Activated CD4-positive, alpha-beta T cell treated with anti-CD3 and anti-CD28 coated beads for 24 hours (primary cell): Measurements from ENCODE around the gene IRF1.

ENCODE experiments used
- DNase-seq, 2 donors: peaks; one replicate each; pipeline ENCODE4 v3.0.0-alpha.2; 2020; ENCODE audit warnings: low read depth in 2 of 2

Gene IRF1

DNA sequence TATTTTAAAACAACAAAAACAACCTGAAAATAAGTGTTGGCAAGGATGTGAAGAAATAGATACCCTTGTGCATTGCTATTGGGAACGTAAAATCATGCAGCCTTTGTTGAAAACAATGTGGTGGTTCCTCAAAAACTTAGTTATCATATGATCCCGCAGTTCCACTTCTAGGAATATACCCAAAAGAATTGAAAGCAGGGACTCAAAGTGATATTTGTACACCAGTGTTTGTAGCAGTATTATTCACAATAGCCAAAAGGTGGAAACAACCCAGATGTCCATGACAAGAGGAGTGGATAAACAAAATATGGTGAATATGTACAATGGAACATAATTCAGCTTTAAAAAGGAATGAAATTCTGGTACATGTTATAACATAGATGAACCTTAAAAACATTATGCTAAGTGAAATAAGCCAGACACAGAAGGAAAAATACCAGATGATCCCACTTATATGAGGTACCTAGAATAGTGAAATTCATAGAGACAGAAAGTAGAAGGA, 29.0 kb downstream of the IRF1 start:
- DNase-seq, result no peak

DNA sequence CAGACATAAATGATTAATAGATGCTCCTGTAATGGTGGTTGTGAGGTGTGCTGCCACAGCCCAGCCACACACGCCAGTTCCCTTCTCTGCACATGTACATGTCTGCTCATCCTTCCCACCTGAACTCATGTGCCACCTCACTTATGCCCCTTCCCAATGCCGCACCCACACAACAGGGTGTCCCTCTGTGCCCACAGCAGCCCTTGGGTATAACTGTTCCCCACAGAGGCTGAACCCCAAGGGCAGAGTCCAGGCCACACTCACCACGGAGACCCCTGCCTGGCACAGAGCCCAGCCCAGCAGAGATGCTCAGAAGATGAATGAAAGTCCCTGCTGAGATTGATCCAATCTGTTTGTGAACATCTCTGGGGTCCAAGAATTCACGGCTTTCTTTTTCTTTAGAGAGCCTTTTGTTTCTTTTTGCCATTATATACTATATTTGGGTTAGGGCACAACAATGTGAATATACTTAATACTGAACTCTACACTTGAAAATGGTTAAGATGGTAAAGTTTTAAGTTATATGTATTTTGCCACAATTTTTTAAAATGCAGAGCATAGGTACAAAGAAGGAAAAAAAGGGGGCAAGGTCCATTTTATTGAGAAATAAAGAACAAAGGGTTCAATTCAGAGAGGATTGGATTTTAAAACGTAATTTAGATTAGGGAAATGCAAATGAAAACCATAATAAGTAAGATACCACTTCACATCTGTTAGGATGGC, 29.6 kb downstream of the IRF1 start:
- DNase-seq, result no peak

DNA sequence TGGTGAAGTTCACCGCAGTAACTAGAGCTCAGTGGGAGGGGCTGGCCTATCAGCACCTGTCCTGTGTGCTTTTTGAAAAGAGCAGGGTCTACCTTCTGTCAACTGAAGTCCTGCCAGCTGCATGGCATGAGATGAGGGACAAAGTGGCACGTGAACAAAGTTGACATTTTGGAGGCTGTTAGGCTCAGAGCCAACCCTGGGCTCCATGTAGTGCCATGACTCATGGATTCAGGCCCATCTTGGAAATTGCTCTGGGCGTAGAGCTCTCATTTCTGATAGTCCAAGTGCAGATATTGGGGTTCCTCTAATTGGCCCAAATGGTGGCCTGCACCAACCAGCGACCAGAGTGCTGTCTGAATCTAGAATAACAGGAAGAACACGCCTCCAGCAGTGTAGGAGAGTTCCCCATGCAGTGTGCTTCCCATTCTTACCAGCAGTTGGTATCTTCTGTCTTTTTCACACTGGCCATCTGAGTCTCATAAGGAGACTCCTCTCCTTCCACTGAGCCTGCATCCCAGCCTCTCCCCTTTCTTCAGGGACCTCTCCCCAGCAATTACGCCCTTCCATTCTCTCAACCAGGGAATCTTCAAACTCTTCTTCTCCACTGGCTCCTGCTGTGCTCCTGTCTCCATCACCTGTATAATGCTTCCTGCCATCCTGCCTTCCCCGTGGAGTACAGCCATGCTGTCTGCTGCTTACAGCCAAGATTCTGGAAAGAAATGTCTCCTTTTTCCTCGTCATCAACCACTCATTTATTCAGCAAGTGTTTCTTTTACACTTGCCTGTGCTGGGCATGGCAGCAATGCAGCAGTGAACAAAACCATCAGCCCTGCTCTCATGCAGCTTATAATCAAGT, 30.4 kb downstream of the IRF1 start:
- DNase-seq, result no peak

DNA sequence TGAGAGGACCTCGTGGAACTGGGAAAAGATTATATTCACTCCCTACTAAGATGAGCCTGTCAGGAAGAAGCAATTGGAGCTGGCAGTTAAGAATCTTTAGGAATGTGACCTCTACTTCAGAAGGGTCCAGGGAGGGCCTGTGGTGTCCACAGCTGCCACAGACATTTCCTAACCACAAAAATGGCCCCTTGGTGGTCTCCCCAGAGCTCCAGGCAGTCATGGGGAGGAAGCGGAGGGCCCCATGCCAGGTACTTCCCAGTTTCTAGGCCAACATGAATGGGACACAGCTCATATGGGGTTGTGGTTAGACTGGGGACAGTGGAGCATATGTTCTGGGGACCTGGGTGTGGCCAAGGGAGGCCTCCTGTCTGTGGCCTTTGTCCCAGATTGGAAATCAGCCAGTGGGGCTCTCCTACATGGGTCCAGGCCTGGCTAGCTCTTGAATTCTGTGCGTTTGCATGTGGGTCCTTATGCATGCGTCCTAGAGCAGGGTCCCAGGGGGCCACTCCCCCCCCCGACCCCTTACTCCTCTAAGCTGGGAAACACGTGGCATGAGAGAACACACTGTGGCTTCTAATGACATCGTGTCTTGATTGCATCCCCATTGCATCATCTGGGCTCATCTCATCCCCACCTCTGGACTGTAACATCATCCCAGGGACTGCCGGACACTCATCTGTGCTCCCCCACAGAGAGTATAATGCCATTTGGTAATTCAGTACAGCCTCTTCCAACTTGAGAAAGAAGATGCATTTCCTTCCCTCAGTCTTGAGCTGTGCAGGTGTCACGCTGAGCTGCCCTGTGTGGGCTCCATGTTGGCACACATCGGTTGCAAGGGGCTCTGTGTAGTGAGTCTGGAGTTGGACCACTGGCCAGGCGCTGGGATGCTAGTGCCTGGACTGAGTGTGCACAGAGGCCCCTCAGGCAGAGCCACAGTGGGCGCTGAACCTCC, 31.3 kb downstream of the IRF1 start:
- no peak for DNase-seq

DNA sequence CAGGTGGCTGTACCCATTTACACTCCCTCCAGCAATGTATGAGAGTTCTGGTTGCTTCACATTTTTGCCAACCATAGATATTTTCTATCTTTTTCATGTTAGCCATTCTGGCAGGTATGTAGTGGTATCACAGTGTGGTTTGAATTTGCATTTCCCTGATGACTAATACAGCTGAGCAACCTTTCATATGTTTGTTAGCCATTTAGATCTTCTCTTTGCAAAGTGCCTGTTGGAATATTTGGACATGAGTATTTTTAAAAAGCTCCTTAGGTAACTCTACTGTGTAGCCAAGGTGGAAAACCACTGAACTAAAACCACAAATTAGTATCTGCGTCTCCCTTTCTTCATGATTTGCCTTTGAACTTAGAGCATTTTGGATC, 31.9 kb downstream of the IRF1 start:
- DNase-seq, result no peak

DNA sequence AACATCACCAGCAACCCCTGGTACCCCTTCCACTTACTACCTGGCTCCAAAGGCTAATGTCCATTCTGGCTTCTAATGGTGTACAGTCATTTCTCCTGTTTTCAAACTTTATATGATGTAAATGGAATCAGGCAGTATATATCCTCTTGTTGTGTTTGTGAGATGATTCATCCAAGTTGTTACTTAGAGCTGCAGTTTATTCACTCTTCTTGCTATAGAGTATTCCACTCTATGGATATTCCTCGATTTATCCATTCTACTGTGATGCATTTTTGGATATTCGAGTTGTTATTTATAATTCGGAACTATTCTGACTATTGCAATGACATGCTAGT, 32.4 kb downstream of the IRF1 start:
- no peak for DNase-seq

DNA sequence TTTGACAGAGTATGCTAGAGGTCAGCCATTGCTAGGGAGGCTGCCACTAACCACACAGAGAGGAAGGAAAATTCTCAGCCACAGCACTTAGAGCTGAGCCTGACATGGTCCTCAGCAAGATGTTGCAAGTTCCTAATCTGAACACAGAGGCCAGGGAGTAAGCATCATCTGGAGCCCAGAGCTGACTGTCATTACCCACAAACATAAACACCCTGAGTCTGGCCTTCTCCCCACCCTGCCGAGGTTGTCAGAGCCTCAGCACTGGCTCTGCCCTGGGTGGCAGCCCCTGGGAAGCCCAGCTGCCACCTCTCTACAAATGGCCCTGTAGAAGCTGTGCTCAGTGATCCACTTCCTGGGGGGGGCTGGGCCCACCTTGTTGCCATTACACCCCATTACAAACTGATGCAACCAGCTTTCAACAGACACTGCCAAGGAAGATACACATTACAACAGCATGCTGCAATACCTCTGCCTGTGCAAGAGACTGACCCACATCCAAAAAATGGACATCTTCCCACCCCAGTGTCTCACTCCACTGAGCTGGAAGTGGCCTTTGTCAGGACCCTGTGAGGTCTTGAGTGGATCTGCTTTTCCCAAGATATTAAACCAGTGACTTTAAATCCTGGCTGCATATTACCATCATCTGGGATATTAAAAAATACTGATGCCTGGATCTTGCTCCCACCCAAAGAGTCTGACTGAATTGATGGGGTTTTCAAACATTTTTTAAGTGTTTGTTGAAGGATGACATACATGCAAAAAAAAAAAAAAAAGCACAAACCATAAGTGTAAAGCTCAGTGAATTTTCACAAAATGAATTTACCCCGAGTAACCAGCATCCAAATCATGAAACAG, 33.0 kb downstream of the IRF1 start:
- DNase-seq, result no peak

DNA sequence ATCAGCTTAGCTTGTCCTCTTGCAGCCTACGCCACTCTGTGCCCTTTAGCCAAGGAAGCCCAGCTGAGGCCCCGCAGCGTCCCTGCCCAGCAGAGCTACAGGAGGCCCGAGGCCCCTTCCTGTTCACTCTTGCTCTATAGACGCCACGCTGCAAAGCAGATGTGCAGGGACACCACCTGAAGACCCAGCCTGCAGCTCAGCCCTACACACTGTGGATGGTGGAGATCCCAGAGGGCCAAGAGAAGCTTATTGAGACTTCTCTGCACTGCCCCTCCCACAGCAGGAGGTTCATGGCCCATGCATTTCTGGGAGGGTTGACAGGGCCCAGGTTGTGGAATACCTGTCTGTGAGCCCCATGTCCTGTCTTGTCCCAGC, 33.6 kb downstream of the IRF1 start:
- DNase-seq, result no peak

DNA sequence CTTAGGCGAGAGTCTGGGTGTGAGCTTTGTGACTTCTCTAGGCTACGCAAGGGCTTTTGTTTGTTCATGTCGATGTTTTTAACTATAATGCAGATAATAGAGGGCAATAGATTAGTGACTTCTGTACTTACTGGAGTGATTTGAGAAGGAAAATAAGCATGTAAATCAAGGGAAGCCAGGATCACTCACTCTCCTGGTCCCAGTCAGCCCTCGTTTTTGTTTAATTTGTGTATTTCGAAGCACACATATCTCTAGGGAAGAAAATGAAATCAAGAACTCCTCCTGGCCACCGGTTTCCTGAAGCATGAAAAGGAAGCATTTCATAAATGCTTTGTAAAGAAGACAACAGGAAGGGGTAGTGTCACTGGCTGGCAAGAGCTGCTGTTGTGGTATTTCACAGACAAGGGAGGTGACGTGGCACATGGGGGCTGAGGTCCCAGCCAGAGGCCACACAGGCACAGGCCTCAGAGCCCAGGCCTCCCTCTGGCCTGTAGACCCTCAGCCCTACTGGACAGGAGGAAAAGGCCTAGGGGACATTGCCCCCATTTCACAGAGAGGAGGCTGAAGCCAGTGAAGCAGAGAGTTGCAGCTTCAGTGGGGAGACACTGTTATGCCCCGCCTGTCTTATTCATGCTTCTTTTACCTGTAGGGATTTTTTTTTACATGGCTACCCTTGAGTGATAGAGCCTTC, 34.1 kb downstream of the IRF1 start:
- no peak for DNase-seq

DNA sequence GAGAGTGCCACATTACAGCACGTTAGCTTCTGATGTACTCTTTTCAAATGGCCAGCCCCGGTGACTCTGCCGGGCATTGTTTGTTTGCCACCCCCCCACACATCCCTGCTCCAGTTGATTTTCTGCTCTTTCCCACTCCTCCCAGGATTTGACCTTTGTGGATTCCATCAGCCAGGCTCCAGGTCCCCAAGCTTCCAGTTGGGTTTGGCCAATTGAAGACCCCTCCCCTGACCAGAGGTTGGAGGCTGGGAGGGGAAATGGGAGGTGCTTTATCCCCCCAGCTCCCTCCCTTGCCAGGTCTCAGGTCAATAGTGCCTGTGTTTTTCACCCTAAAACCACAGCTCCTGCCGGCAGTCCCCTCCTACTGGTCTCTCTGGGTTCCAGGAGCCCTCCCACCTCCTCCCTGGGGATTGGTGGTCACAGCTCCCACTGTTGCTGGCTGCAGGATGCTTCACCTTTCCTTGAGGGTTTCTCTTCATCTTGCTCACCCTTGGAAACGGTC, 34.9 kb downstream of the IRF1 start:
- DNase-seq, result no peak

DNA sequence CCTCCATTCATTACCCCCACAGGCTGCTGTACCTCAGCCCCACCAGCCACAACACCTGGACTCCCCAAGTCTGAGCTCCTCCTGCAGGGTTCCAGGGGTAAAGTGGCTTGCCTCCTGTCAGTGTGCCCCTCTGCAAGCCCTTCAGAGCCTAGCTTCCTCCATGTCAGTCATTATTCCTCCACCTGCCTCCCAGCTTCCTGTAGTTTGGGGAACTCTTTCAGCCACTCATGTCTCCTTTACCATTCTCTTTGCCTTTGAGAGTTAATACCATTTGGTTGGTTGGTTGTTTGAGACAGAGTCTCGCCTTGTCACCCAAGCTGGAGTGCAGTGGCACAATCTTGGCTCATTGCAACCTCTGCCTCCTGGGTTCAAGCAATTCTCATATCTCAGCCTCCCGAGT, 36.2 kb downstream of the IRF1 start:
- DNase-seq, result no peak

DNA sequence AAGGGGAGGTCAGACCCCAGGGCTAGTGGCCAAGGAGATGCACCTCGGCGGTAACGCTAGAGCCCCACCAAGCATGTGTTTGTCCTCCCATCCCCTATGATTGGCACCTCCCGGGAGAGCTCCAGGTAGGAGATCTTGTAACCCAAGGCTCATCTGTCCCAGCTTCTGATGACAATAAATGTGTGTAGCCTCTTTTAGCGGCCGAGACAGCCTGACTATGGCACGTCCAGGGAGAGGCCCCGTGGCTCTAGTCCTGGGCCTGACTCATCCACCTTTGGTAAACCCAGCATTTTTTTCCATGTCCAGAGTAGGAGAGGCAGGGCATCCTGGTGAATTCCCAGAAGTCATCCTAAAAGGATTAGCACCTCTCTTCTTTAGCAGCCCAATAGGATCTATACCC, 39.2 kb downstream of the IRF1 start:
- DNase-seq, result no peak

DNA sequence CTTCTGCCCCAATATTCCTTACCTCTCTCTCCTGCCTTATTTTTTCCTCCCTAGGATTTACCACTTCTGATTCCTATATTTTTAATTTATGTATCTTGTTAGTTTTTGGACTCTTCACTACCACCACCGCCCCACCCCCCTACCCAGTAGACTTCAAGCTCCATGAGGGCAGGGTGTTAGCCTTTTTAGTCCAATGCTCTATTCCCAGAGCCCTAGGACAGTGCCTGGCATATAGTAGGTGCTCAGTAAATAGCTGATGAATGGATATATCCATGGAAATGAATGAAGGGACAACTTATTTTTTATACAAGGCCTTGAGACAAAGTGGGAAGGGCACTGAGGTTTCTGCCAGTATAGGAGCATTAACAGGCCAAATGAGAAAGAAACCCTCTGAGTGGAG, 41.5 kb downstream of the IRF1 start:
- DNase-seq, result no peak

DNA sequence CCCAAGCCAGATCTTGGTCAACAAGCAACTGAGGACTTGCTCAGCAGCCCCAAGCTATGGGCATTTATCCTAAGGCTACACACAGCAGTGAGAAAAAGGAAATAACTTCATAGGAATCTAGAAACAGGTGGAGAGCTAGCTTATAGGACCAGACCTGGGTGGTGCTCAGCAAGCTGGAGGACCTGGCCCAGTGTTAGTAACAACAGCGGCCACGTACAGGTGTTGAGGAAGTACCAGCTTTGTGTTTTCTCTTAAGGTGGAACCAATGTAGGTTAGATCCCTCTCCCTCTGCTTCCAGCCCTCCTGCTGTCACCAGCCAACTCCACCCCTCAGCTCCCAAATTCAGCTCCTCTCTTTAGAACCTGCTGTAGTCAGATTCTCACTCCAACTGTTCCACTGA, 43.4 kb downstream of the IRF1 start:
- DNase-seq, result no peak

DNA sequence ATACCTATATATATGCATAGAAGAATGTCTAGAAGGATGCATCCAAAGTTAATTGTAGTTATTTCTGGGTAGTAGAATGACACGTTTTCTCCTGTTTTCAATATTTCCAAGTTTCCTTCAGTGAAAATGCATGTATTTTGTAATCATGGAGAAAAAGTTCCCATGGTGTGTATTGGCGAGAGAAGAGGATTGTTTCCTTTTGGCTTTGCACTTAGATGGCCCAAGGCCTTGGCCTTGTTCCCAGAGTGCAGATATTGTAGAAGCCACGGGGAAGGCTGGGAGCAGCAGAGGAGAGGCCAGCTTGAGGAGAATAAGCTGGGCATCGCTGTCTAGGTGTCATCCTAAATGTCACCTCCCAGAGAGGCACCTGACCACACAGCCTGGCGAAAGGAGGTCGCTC, 44.0 kb downstream of the IRF1 start:
- DNase-seq, result no peak

DNA sequence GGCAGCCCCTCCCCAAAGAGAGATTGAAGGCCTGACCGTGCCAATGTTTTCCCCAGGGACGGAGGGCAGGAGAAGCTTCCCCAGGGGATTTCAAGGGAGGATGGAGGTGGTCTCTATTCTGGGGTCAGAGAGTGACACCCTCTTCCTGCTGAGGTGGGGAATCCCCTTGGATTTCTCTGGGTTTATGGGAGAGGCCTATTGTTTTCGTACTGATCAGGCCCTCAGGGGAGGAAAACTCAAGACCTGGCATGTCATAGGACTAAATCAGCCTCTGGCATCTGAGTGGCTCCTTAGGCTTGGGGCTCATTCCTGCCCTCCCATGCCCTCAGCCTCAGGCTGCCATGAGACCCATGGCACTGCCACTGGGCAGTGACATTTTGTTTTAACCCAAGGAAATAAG, 44.6 kb downstream of the IRF1 start:
- no peak for DNase-seq

DNA sequence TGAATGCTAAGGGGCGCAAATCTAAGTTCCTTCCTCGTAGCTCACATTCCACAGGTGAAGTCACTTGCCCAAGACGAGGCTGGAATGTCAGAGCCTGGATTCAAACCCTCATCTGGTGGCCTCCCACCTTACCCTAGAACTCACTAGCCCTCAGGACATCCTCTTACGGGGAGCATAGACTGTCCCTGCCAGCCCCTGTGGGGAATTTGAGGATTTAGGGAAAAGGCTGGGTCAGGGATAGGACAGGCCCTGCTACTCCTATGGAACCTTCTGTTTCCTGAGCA, 45.0 kb downstream of the IRF1 start:
- DNase-seq, result no peak

DNA sequence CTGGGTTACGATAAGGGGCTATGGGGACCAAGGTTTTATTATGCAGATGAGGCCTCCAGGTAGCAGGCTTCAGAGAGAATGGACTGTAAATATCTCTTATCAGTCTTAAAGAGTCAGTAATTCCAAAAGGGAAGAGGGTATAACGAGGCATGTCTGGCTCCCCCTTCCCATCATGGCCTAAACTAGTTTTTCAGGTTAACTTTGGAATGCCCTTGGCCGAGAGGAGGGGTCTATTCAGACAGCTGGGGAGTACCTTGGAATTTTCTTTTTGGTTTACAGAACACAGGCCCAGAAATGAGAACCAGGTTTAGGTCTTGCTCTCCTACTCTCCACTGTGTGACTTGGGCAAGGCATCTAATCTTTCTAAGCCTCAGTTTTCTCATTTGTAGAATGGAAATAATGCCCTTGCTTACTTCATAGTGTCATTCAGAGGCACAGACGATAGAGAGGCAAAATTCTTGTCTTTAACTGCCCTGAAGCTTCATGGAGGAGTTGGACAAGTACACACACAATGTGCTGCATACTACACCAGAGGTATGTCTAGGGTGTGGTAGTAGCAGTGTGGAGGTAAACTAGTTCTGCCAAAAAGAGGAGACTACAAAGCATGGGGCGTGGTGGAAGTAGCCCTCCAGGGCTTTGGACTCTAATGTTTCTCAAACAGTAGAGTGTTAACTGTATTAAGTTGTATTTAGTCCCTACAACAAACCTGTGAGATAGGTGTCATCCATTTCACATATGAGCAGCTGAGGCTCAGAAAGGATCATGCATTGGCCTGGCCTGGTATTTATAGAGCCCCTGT, 45.5 kb downstream of the IRF1 start:
- DNase-seq, result no peak

DNA sequence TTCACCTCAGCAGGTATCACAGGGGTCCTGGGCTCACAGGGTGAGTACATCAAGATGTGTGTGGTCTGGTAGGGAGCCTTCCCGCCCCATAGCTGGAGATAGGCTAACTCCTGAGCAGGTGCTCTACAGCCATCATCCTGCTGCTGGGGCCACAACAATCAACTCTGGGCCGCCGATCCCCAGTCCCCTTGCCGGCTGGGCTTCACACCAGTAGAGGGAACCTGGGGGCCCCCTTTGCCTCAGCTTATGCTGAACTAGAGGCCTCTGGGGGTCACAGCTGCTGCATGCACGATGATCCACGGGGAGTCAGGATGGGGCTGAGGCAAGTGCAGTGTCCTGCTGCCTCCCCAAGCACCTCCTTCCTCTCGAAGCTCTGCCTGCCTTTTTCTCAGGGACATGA, 46.5 kb downstream of the IRF1 start:
- DNase-seq, result no peak

DNA sequence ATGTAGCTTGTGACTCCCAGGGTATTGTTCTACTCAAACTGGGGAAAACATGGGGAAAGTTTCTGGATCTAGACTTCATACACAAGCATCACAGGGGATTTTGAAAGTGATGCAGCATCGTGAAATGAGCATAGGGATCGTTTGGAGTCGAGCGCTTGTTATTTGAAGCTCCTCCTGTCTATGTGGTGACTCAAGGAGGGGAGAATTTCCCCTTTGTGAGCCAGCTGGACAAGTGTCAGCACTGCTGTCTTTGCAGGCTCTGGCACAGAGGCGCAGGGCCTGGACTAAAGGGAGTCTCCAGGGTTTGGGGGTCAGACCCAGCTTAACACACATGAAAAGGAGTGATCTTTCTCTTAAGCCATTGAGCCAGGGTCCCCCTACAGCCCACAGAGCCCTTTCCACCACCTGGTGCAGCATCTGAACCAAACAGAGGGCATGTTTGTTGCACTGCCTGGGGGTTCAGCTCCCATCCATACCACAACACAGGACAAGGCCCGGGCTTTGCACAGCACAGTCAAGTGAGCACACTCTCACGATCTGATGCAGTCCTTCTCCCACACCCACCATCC, 51.0 kb downstream of the IRF1 start:
- no peak for DNase-seq
